LHCN-M2 (cell line): ENCODE measurements around the gene RBAK. TPM values are rescaled to one million over a fixed set of nuclear protein-coding genes. Genes with fewer than 3 reads are reported as not detected.
A peak's percentile ranks its signal among the peaks of the same experiment; 100 is the strongest.
"Not testable (repeated sequence)": the region's sequence is repeated elsewhere in the genome, so short reads cannot be mapped to it uniquely, and the experiment has no call there.

Experiments
- DNase-seq: peaks from one replicate; pipeline ENCODE4 v3.0.0-alpha.2; 2012; ENCODE audit warnings: low read depth
- polyA plus RNA-seq: library from polyadenylated mRNA; unstranded; fragments of >200 nt; gene quantifications from one replicate; pipeline ENCODE4 v1.2.1, GENCODE V29; 2012; ENCODE audit warnings: missing spikeins
- total RNA-seq: library from RNA; depleted of rRNA; stranded (reverse); fragments of >200 nt; gene quantifications from 2 replicates; pipeline ENCODE4 v1.2.3, GENCODE V29; 2014; rRNA removed

Gene RBAK
- 9.1 and 10.6 TPM in 2 replicates for total RNA-seq
- 2.7 TPM for polyA plus RNA-seq

GRCh38 chr7:5045558-5046396 is at the start of gene RBAK:
Gene RBAK (plus strand): TSS chr7:5045860. CDS start chr7:5048077, 2,217 bp downstream.
- peak; percentile 97 for DNase-seq

- no peak for DNase-seq
These were observed 48.9 kb upstream of the RBAK start for GRCh38 chr7:4996696-4997222.

GRCh38 chr7:4998244-4998643 is 47.4 kb upstream of the RBAK start:
- DNase-seq, result no peak

GRCh38 chr7:4998910-4999309 is 46.8 kb upstream of the RBAK start:
- no peak for DNase-seq

GRCh38 chr7:4999369-4999950 is 46.2 kb upstream of the RBAK start:
- no peak for DNase-seq

- DNase-seq, result no peak
These were observed 44.7 kb upstream of the RBAK start for GRCh38 chr7:5001003-5001402.

GRCh38 chr7:5001911-5002310 is 43.7 kb upstream of the RBAK start:
- DNase-seq, result no peak

GRCh38 chr7:5005066-5005465 is 40.6 kb upstream of the RBAK start:
- DNase-seq, result no peak

- no peak for DNase-seq
These were observed 32.7 kb upstream of the RBAK start for GRCh38 chr7:5012985-5013384.

GRCh38 chr7:5015936-5016335 is 29.7 kb upstream of the RBAK start:
- DNase-seq, result not testable (repeated sequence)

GRCh38 chr7:5017626-5018025 is 28.0 kb upstream of the RBAK start:
- not testable (repeated sequence) for DNase-seq

GRCh38 chr7:5020098-5020497 is 25.6 kb upstream of the RBAK start:
- no peak for DNase-seq

GRCh38 chr7:5020976-5021550 is 24.6 kb upstream of the RBAK start:
- not testable (repeated sequence) for DNase-seq

GRCh38 chr7:5023626-5024025 is 22.0 kb upstream of the RBAK start:
- not testable (repeated sequence) for DNase-seq

- peak; percentile 10 for DNase-seq
These were observed 17.8 kb upstream of the RBAK start for GRCh38 chr7:5027796-5028410.

- not testable (repeated sequence) for DNase-seq
These were observed 12.5 kb upstream of the RBAK start for GRCh38 chr7:5033186-5033585.

GRCh38 chr7:5035276-5035675 is 10.4 kb upstream of the RBAK start:
- no peak for DNase-seq

GRCh38 chr7:5036446-5036845 is 9.2 kb upstream of the RBAK start:
- DNase-seq, result no peak

GRCh38 chr7:5041047-5041446 is 4.6 kb upstream of the RBAK start:
- no peak for DNase-seq

GRCh38 chr7:5043661-5044060 is 2.0 kb upstream of the RBAK start:
- no peak for DNase-seq

- not testable (repeated sequence) for DNase-seq
These were observed 705 bp downstream of the RBAK start for GRCh38 chr7:5046397-5046732.

GRCh38 chr7:5047127-5047526 is 1.5 kb downstream of the RBAK start:
- not testable (repeated sequence) for DNase-seq
